ENCODE data around the gene C2CD2. TPM values are rescaled to one million over a fixed set of nuclear protein-coding genes. Genes with fewer than 3 reads are reported as not detected.

The C2CD2 gene
- total RNA-seq, 4 donors from 2014 or later = 3.0 to 15.7 (median 7.4) TPM

DNA sequence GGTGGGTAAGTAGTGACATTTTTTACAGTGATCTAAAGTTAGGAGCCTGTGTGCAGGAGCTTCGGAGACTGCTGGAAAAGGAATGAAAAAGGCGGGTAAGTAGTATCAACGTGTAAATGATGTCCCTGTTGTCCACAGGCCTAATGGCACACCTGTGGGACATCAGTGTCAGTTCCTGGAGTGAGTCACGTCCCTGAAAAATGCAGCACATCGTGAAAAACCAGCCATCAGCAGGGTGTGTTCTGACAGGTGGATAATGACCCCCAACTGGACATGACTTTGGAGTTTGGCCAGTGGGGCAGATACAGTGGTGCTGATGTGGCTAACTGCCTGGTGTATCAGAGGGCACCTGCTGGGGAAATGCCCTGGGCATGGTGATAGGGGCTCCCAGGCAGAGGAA lies 62.7 kb downstream of the C2CD2 start:
- 81% methylated on average over 5 of the region's 5 CpGs; no CpG with 5 or more reads in 1 of the 2 donors for WGBS, 2 donors (ENCODE audit: low coverage in 1 of 2)
- Histone ChIP-seq H3K4me3 (no peak overlapping the region), H3K36me3 (no peaks in the 10 kb centered on the region), H3K27me3 (no peaks in the 10 kb centered on the region), H3K9me3 (no peaks in the 10 kb centered on the region), H3K4me1 (peaks cover 0 to 5% (median 0%) of the 10 kb centered on the region in 4 donors), H3K27ac (no peak overlapping the region)
- in situ Hi-C loops (cut with MboI; ENCODE audit: low pct_ligation_motif_present in 1 of 4, low pct_unique_long_range_greater_than_20kb in 1 of 4, low sequenced_read_pairs in 3 of 4) = no loop called here
- DNase-seq = no peak
- intact Hi-C loops (cut with DNase I; ENCODE audit: low total_unique reads) = no loop called here
- TF ChIP-seq POLR2AphosphoS5 (IDR thresholded peaks at IDR 0.05) = no peak
- TF ChIP-seq, protein P1, sequence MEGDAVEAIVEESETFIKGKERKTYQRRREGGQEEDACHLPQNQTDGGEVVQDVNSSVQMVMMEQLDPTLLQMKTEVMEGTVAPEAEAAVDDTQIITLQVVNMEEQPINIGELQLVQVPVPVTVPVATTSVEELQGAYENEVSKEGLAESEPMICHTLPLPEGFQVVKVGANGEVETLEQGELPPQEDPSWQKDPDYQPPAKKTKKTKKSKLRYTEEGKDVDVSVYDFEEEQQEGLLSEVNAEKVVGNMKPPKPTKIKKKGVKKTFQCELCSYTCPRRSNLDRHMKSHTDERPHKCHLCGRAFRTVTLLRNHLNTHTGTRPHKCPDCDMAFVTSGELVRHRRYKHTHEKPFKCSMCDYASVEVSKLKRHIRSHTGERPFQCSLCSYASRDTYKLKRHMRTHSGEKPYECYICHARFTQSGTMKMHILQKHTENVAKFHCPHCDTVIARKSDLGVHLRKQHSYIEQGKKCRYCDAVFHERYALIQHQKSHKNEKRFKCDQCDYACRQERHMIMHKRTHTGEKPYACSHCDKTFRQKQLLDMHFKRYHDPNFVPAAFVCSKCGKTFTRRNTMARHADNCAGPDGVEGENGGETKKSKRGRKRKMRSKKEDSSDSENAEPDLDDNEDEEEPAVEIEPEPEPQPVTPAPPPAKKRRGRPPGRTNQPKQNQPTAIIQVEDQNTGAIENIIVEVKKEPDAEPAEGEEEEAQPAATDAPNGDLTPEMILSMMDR (IDR thresholded peaks at IDR 0.05) = no peak
- no peak for TF ChIP-seq POLR2A (IDR thresholded peaks at IDR 0.05)

DNA sequence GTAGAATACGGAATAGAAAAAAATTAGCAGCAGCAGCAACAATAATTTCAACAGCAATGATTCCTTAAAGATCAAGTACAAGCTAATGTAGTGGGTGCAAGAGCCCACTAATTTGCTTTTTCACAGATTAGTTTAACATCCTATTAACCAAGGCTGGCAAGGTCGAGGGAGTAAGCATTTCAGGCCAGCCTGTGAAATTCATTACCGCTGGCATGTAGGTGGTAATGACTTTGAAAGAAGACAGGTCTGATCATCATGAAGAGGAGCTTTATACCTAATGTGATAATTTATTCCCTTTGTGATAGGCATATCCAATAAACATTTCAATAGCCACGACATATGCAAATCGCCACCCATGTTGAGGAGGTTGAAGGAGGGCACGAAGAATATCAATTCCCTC lies 63.5 kb downstream of the C2CD2 start:
- H3K36me3 ChIP-seq = no peaks in the 10 kb centered on the region
- no peaks in the 10 kb centered on the region for H3K4me1 ChIP-seq
- in situ Hi-C loops (cut with MboI; ENCODE audit: low pct_ligation_motif_present in 1 of 4, low pct_unique_long_range_greater_than_20kb in 1 of 4, low sequenced_read_pairs in 3 of 4) (no loop called here), intact Hi-C loops (cut with DNase I; ENCODE audit: low total_unique reads) (no loop called here)
- no peaks in the 10 kb centered on the region for H3K27me3 ChIP-seq
- no peak overlapping the region for H3K27ac ChIP-seq
- TF ChIP-seq EP300 (IDR thresholded peaks at IDR 0.05; ENCODE audit: low read depth) = no peak
- no peak for TF ChIP-seq POLR2AphosphoS5 (IDR thresholded peaks at IDR 0.05)
- TF ChIP-seq, protein P1 (IDR thresholded peaks at IDR 0.05) = no peak
- TF ChIP-seq POLR2A (IDR thresholded peaks at IDR 0.05) = no peak
- no peak for DNase-seq
- H3K9me3 ChIP-seq = no peaks in the 10 kb centered on the region
- WGBS, 2 donors (ENCODE audit: low coverage in 1 of 2) = 76 to 93% methylated on average over 6 of the region's 6 CpGs
- no peak overlapping the region for H3K4me3 ChIP-seq

DNA sequence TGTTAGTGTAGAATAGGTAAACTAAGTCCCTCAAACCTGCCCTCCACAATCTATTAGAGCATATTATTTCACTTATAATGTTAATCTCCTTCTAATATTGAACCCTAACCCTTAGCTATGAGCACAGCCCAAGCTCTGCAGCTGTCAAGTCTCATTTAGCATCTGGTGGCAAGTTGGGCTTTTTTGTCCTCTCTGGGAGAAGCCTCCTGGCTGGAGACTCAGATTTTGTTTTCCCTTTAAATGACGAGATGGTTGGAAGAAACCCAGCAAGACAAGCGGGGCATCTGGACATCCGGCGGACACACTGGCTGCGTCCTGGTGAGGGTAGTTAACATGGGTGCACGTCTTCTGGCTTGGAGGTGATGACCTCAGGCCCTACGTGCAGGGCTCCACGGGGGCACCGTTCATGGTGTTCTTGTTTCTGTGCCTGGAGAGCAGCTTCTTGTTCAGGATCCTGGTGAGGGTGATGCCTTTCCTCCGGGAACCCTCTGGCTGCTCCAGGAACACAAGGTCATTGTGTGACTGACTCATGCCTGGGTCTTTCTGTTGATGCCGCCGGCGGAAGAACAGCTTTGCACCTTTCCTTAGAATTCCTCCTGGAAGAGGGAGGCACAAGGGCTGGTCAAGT lies 65.0 kb downstream of the C2CD2 start:
- no peak for DNase-seq
- Histone ChIP-seq H3K36me3 (no peaks in the 10 kb centered on the region), H3K27ac (no peak overlapping the region), H3K9me3 (no peaks in the 10 kb centered on the region), H3K27me3 (no peaks in the 10 kb centered on the region), H3K4me1 (no peaks in the 10 kb centered on the region), H3K4me3 (no peak overlapping the region)
- intact Hi-C loops (cut with DNase I; ENCODE audit: low total_unique reads) (no loop called here), in situ Hi-C loops (cut with MboI; ENCODE audit: low pct_ligation_motif_present in 1 of 4, low pct_unique_long_range_greater_than_20kb in 1 of 4, low sequenced_read_pairs in 3 of 4) (no loop called here)
- WGBS, 2 donors (ENCODE audit: low coverage in 1 of 2) = 89% methylated on average over 13 of the region's 13 CpGs; no CpG with 5 or more reads in 1 of the 2 donors
- TF ChIP-seq, protein P1 (IDR thresholded peaks at IDR 0.05) = no peak

DNA sequence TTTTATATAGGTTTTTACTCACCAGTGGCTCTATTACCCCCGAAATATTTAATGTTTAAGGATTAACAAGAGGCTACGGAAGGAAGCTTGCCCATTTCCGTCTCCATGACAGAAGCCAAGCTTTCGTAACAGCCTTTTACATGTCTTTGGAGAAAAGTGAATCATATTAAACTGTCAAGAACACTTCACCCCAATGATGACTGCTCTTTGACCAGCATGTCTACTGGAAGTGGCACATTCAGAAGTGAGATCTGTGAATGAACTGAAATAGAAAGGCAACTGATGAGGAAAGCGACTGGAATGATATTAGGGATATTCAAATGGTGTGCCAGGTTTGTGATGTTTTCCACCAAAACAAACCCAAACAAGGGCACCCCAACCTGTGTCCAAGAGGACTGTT lies 66.2 kb downstream of the C2CD2 start:
- intact Hi-C loops (cut with DNase I; ENCODE audit: low total_unique reads) (no loop called here), in situ Hi-C loops (cut with MboI; ENCODE audit: low pct_ligation_motif_present in 1 of 4, low pct_unique_long_range_greater_than_20kb in 1 of 4, low sequenced_read_pairs in 3 of 4) (no loop called here)
- Histone ChIP-seq H3K36me3 (no peaks in the 10 kb centered on the region), H3K9me3 (no peaks in the 10 kb centered on the region), H3K4me1 (no peaks in the 10 kb centered on the region), H3K4me3 (no peak overlapping the region), H3K27me3 (no peaks in the 10 kb centered on the region), H3K27ac (no peak overlapping the region)
- no peak for DNase-seq
- WGBS, 2 donors (ENCODE audit: low coverage in 1 of 2) = 80 to 93% methylated on average over 5 of the region's 5 CpGs
- TF ChIP-seq POLR2A (IDR thresholded peaks at IDR 0.05) = no peak
- TF ChIP-seq, protein P1 (IDR thresholded peaks at IDR 0.05) = no peak
- no peak for TF ChIP-seq POLR2AphosphoS5 (IDR thresholded peaks at IDR 0.05)
- TF ChIP-seq EP300 (IDR thresholded peaks at IDR 0.05; ENCODE audit: low read depth) = no peak

Measured in transverse colon (tissue), 4 donors.